ENCODE data around the gene HNRNPL.
A peak's percentile ranks its signal among the peaks of the same experiment; 100 is the strongest.
"Not testable (repeated sequence)": the region's sequence is repeated elsewhere in the genome, so short reads cannot be mapped to it uniquely, and the experiment has no call there.

Gene HNRNPL

GRCh38 chr19:38869160-38869835 lies 19.5 kb upstream of the HNRNPL start:
- DNase-seq, result peak; percentile 52

- DNase-seq, result no peak
Observed at GRCh38 chr19:38868551-38868950, 18.8 kb upstream of the HNRNPL start.

- DNase-seq, result no peak
Observed at GRCh38 chr19:38867171-38867780, 17.5 kb upstream of the HNRNPL start.

GRCh38 chr19:38862321-38863059 lies 12.7 kb upstream of the HNRNPL start:
- no peak for DNase-seq

GRCh38 chr19:38861368-38861767 lies 11.6 kb upstream of the HNRNPL start:
- DNase-seq, result no peak

GRCh38 chr19:38859631-38860204 lies 9.9 kb upstream of the HNRNPL start:
- not testable (repeated sequence) for DNase-seq

- DNase-seq, result no peak
Observed at GRCh38 chr19:38856813-38857212, 7.0 kb upstream of the HNRNPL start.

GRCh38 chr19:38855751-38856150 lies 6.0 kb upstream of the HNRNPL start:
- not testable (repeated sequence) for DNase-seq

- not testable (repeated sequence) for DNase-seq
Observed at GRCh38 chr19:38854961-38855360, 5.2 kb upstream of the HNRNPL start.

- DNase-seq, result no peak
Observed at GRCh38 chr19:38853214-38853613, 3.4 kb upstream of the HNRNPL start.

- DNase-seq, result peak; percentile 77
Observed at GRCh38 chr19:38852231-38853044, 2.7 kb upstream of the HNRNPL start.

- peak; percentile 94 for DNase-seq
Observed at GRCh38 chr19:38851622-38852230, 1.9 kb upstream of the HNRNPL start.

GRCh38 chr19:38850976-38851621 lies 1.3 kb upstream of the HNRNPL start:
- peak; percentile 54 for DNase-seq

GRCh38 chr19:38850436-38850975 lies 720 bp upstream of the HNRNPL start:
- peak; percentile 99 for DNase-seq

GRCh38 chr19:38849147-38849859 lies 483 bp downstream of the HNRNPL start:
- DNase-seq, result peak; percentile 99

- no peak for DNase-seq
Observed at GRCh38 chr19:38848299-38849146, 1.3 kb downstream of the HNRNPL start.

- no peak for DNase-seq
Observed at GRCh38 chr19:38846097-38846496, 3.7 kb downstream of the HNRNPL start.

GRCh38 chr19:38845374-38846024 lies 4.3 kb downstream of the HNRNPL start:
- no peak for DNase-seq

- no peak for DNase-seq
Observed at GRCh38 chr19:38844093-38844686, 5.6 kb downstream of the HNRNPL start.

Data from activated CD4-positive, alpha-beta T cell treated with anti-CD3 and anti-CD28 coated beads for 48 hours (primary cell).